H9 (cell line): ENCODE measurements around the gene DIP2C. TPM values are rescaled to one million over a fixed set of nuclear protein-coding genes. Genes with fewer than 3 reads are reported as not detected.

Source experiments
- DNase-seq: peaks from one replicate; pipeline ENCODE4 v3.0.0-alpha.2; 2017
- H2AFZ ChIP-seq: one replicate; pipeline ENCODE4 v1.6.1; 2013; ENCODE audit warnings: mild to moderate bottlenecking, low read length, control low read depth, moderate library complexity
- H2AK5ac ChIP-seq: 2 replicates; pipeline ENCODE4 v1.6.1; 2013; ENCODE audit warnings: low read length, control low read depth, mixed read lengths; ENCODE audit not compliant: insufficient read length
- H2BK120ac ChIP-seq: one replicate; pipeline ENCODE4 v1.6.1; 2013; ENCODE audit warnings: low read depth, mild to moderate bottlenecking, low read length, control low read depth, inconsistent platforms; ENCODE audit not compliant: poor library complexity, severe bottlenecking
- H2BK12ac ChIP-seq: 2 replicates; pipeline ENCODE4 v1.6.1; 2013; ENCODE audit warnings: low read length, control low read depth, mixed read lengths, low read depth; ENCODE audit not compliant: insufficient read length
- H2BK15ac ChIP-seq: 2 replicates; pipeline ENCODE4 v1.6.1; 2013; ENCODE audit warnings: low read depth, low read length, control low read depth
- H2BK20ac ChIP-seq: one replicate; pipeline ENCODE4 v1.6.1; 2013; ENCODE audit warnings: low read depth, mild to moderate bottlenecking, low read length, control low read depth, inconsistent platforms; ENCODE audit not compliant: poor library complexity, severe bottlenecking
- H2BK5ac ChIP-seq: 2 replicates; pipeline ENCODE4 v1.6.1; 2013; ENCODE audit warnings: low read length, control low read depth, mixed read lengths; ENCODE audit not compliant: insufficient read length
- H3K14ac ChIP-seq: 2 replicates; pipeline ENCODE4 v1.6.1; 2013; ENCODE audit warnings: low read length, control low read depth; ENCODE audit not compliant: insufficient read depth
- H3K18ac ChIP-seq: 2 replicates; pipeline ENCODE4 v1.6.1; 2013; ENCODE audit warnings: low read depth, mild to moderate bottlenecking, mixed read lengths, low read length, control low read depth; ENCODE audit not compliant: insufficient read length
- H3K23ac ChIP-seq: 2 replicates; pipeline ENCODE4 v1.6.1; 2013; ENCODE audit warnings: low read length, control low read depth, mixed read lengths, low read depth; ENCODE audit not compliant: insufficient read length
- H3K23me2 ChIP-seq: 2 replicates; pipeline ENCODE4 v1.6.1; 2013; ENCODE audit warnings: low read depth, mild to moderate bottlenecking, mixed read lengths, low read length, control low read depth; ENCODE audit not compliant: insufficient read length, poor library complexity, severe bottlenecking
- H3K27ac ChIP-seq: 2 replicates; pipeline ENCODE4 v1.5.1; 2013; ENCODE audit warnings: low read length, control low read depth, mixed read lengths, low read depth; ENCODE audit not compliant: insufficient read length
- H3K27me3 ChIP-seq: 2 replicates; pipeline ENCODE4 v1.6.1; 2013; ENCODE audit warnings: low read length, control low read depth, inconsistent platforms; ENCODE audit not compliant: insufficient read depth
- H3K4ac ChIP-seq: 2 replicates; pipeline ENCODE4 v1.6.1; 2013; ENCODE audit warnings: low read depth, mild to moderate bottlenecking, control low read depth, inconsistent platforms, low read length, moderate library complexity
- H3K4me1 ChIP-seq: 2 replicates; pipeline ENCODE4 v1.6.1; 2013; ENCODE audit warnings: low read length, control low read depth, inconsistent platforms; ENCODE audit not compliant: insufficient read depth
- H3K4me2 ChIP-seq: 2 replicates; pipeline ENCODE4 v1.6.1; 2013; ENCODE audit warnings: low read length, control low read depth, mixed read lengths; ENCODE audit not compliant: insufficient read length, insufficient read depth
- H3K56ac ChIP-seq: 2 replicates; pipeline ENCODE4 v1.6.1; 2013; ENCODE audit warnings: low read depth, mild to moderate bottlenecking, mixed read lengths, low read length, control low read depth; ENCODE audit not compliant: insufficient read length
- H3K79me1 ChIP-seq: 2 replicates; pipeline ENCODE4 v1.6.1; 2013; ENCODE audit warnings: low read depth, mild to moderate bottlenecking, moderate library complexity, low read length, control low read depth, inconsistent platforms; ENCODE audit not compliant: insufficient read depth, poor library complexity, severe bottlenecking
- H3K79me2 ChIP-seq: 2 replicates; pipeline ENCODE4 v1.6.1; 2013; ENCODE audit warnings: low read length, control low read depth, inconsistent platforms; ENCODE audit not compliant: insufficient read depth
- H3K9ac ChIP-seq: 2 replicates; pipeline ENCODE4 v1.6.1; 2013; ENCODE audit warnings: low read length, control low read depth, mixed read lengths; ENCODE audit not compliant: insufficient read length; ENCODE audit errors: extremely low read depth
- H3K9me3 ChIP-seq: one replicate; pipeline ENCODE4 v1.6.1; 2013; ENCODE audit warnings: low read depth, low read length, inconsistent platforms; ENCODE audit not compliant: control insufficient read depth
- H3T11ph ChIP-seq: one replicate; pipeline ENCODE4 v1.6.1; 2013; ENCODE audit warnings: mild to moderate bottlenecking, low read length, control low read depth, inconsistent platforms
- H4K20me1 ChIP-seq: one replicate; pipeline ENCODE4 v1.6.1; 2013; ENCODE audit not compliant: control insufficient read depth, insufficient read length, insufficient read depth
- H4K5ac ChIP-seq: 2 replicates; pipeline ENCODE4 v1.6.1; 2013; ENCODE audit warnings: low read depth, mild to moderate bottlenecking, mixed read lengths, low read length, control low read depth; ENCODE audit not compliant: insufficient read length
- H4K8ac ChIP-seq: replicated peaks from 2 replicates; pipeline ENCODE4 v1.6.1; 2013; ENCODE audit warnings: low read length, control low read depth, mixed read lengths, low read depth; ENCODE audit not compliant: insufficient read length
- H4K91ac ChIP-seq: 2 replicates; pipeline ENCODE4 v1.6.1; 2013; ENCODE audit warnings: low read depth, mild to moderate bottlenecking, moderate library complexity, mixed read lengths, low read length, control low read depth; ENCODE audit not compliant: insufficient read length
- H3K27ac Mint-ChIP-seq, 3 experiments: 2 replicates in 2 of 3; 3 replicates in 1 of 3; pipeline ENCODE4 v1.8.0; 2020 to 2021; ENCODE audit warnings: mixed read lengths in 3 of 3, mild to moderate bottlenecking in 1 of 3, moderate library complexity in 1 of 3
- H3K27me3 Mint-ChIP-seq: 2 replicates; pipeline ENCODE4 v1.8.0; 2021; ENCODE audit warnings: low read depth, mild to moderate bottlenecking, moderate library complexity, mixed read lengths
- H3K36me3 Mint-ChIP-seq, 3 experiments: 2 replicates in 2 of 3; 3 replicates in 1 of 3; pipeline ENCODE4 v1.8.0; 2020 to 2021; ENCODE audit warnings: low read depth in 3 of 3, mixed read lengths in 3 of 3; ENCODE audit not compliant: insufficient read depth in 1 of 3
- H3K4me1 Mint-ChIP-seq, 2 experiments: 2 replicates each; pipeline ENCODE4 v1.8.0; 2020; ENCODE audit warnings: mixed read lengths in 2 of 2
- H3K4me3 Mint-ChIP-seq, 2 experiments: 2 replicates in 1 of 2; 3 replicates in 1 of 2; pipeline ENCODE4 v1.8.0; 2020 to 2021; ENCODE audit warnings: mild to moderate bottlenecking in 2 of 2, mixed read lengths in 2 of 2, moderate library complexity in 1 of 2
- H3K9me3 Mint-ChIP-seq, 2 experiments: 2 replicates in 1 of 2; 3 replicates in 1 of 2; pipeline ENCODE4 v1.8.0; 2020; ENCODE audit warnings: mild to moderate bottlenecking in 2 of 2, mixed read lengths in 2 of 2, moderate library complexity in 1 of 2
- WGBS: extraction: QIAGEN DNeasy Blood & Tissue Kit; methylation state at CpG from one replicate; pipeline ENCODE4 v1.1.7; 2013; ENCODE audit warnings: missing lambda C conversion rate, low lambda C conversion rate, mixed read lengths; ENCODE audit not compliant: insufficient read length; ENCODE audit errors: extremely low coverage; 5-methylcytosine and 5-hydroxymethylcytosine counted together
- total RNA-seq: library from RNA; stranded (reverse); gene quantifications from 2 replicates; pipeline ENCODE4 v1.2.1, GENCODE V29; 2021
- TF ChIP-seq, protein P1 (sequence below): fragments of 200-600 bp; sonication (generic); conservative IDR thresholded peaks from 3 replicates; pipeline ENCODE4 v1.8.0; 2021; ENCODE audit warnings: antibody characterized with exemption, mild to moderate bottlenecking

DIP2C gene
- total RNA-seq, 1 experiment from 2014 or later = 7.9 TPM

DNA sequence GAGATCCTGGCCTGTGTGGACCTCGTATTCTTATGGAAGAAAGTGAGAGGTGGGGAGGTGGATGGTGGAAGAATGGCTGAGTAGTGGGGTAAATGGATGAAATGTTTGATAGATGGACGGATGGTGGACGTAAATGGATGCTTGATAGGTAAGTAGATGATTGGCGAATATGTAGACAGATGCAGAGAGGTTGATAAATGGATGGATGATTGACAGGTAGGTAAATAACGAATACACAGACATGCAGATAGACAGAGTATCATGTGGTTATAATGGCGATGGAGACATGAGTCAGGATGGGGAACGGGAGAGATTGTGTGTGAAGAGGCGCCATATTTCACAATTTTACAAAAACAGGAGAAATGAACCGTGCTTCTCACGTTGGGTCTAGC lies 219.5 kb downstream of the DIP2C start:
- H3K27me3 Mint-ChIP-seq = no peaks in the 10 kb centered on the region
- WGBS = 100% methylated on average over 4 of the region's 10 CpGs
- Histone ChIP-seq H2BK5ac (no peak overlapping the region), H3T11ph (no peak overlapping the region), H3K18ac (no peak overlapping the region), H2BK12ac (no peak overlapping the region), H3K27ac (no peak overlapping the region), H3K23me2 (no peaks in the 10 kb centered on the region), H4K20me1 (peaks cover 3% of the 10 kb centered on the region), H4K91ac (no peak overlapping the region), H3K23ac (no peak overlapping the region), H3K27me3 (no peaks in the 10 kb centered on the region), H2AFZ (no peak overlapping the region), H3K79me2 (no peaks in the 10 kb centered on the region), H2BK120ac (no peak overlapping the region), H2AK5ac (no peak overlapping the region), H3K79me1 (no peaks in the 10 kb centered on the region), H3K9me3 (no peaks in the 10 kb centered on the region), H4K8ac (no peak overlapping the region), H3K14ac (no peak overlapping the region), H3K4ac (no peak overlapping the region), H4K5ac (no peak overlapping the region), H3K4me1 (no peaks in the 10 kb centered on the region), H2BK20ac (no peak overlapping the region), H2BK15ac (no peak overlapping the region), H3K56ac (no peak overlapping the region), H3K9ac (no peak overlapping the region), H3K4me2 (no peak overlapping the region)
- TF ChIP-seq, protein P1, sequence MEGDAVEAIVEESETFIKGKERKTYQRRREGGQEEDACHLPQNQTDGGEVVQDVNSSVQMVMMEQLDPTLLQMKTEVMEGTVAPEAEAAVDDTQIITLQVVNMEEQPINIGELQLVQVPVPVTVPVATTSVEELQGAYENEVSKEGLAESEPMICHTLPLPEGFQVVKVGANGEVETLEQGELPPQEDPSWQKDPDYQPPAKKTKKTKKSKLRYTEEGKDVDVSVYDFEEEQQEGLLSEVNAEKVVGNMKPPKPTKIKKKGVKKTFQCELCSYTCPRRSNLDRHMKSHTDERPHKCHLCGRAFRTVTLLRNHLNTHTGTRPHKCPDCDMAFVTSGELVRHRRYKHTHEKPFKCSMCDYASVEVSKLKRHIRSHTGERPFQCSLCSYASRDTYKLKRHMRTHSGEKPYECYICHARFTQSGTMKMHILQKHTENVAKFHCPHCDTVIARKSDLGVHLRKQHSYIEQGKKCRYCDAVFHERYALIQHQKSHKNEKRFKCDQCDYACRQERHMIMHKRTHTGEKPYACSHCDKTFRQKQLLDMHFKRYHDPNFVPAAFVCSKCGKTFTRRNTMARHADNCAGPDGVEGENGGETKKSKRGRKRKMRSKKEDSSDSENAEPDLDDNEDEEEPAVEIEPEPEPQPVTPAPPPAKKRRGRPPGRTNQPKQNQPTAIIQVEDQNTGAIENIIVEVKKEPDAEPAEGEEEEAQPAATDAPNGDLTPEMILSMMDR = no peak
- peaks cover 0 to 1% of the 10 kb centered on the region in 2 experiments; a peak in 1 of 5 replicates for H3K9me3 Mint-ChIP-seq
- H3K4me1 Mint-ChIP-seq = peaks cover 10 to 14% of the 10 kb centered on the region in 2 experiments
- no peak for DNase-seq
- no peak overlapping the region for H3K27ac Mint-ChIP-seq
- H3K4me3 Mint-ChIP-seq = no peak overlapping the region
- H3K36me3 Mint-ChIP-seq = peaks cover 12 to 23% (median 12%) of the 10 kb centered on the region in 3 experiments
